Fibroblast of mammary gland (primary cell): Measurements from ENCODE around the gene FAN1.

ENCODE experiments used
- DNase-seq: peaks from one replicate; pipeline ENCODE4 v3.0.0-alpha.2; 2010; ENCODE audit warnings: low read depth
- H3K4me3 ChIP-seq: 2 replicates; pipeline ENCODE4 v1.5.1; 2011; ENCODE audit warnings: low read depth, mild to moderate bottlenecking, low read length, moderate library complexity; ENCODE audit not compliant: control insufficient read depth
- TF ChIP-seq, protein P1 (sequence below): conservative IDR thresholded peaks from 2 replicates; pipeline ENCODE4 v1.5.1; 2011; ENCODE audit warnings: low read depth, low read length, inconsistent platforms; ENCODE audit not compliant: control insufficient read depth, insufficient read depth

The FAN1 gene

DNA sequence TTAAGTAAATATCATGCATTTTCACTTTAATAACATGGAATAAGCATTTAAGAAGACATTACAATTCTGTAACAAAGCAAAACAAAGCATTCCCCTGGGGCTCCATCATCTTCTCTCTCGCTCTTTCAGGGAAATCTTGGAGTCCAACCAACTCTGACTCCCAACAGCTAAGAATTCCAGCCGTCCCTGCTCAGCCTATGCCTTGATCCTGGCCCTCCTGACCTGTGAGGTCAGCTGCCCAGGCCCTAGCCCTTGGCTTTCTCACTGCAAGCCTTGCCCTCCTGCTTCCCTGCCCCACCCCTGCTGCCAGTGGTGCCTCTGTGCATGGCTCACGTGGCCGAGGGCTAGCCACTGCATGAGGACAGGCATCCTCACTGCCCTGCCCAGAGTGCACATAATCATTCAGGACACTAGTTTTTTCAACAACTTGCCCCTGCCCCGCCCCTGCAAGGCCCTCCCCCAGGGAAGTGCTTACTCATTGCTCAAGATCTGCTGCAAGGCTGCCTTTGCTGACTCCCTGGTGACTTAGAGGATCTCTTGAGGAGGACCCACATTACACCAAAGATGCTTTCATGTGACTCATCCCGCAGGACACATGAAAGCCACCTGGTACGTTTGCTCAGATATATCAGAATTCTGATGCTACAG, 50.1 kb downstream of the FAN1 start:
- DNase-seq = peak; percentile 98

DNA sequence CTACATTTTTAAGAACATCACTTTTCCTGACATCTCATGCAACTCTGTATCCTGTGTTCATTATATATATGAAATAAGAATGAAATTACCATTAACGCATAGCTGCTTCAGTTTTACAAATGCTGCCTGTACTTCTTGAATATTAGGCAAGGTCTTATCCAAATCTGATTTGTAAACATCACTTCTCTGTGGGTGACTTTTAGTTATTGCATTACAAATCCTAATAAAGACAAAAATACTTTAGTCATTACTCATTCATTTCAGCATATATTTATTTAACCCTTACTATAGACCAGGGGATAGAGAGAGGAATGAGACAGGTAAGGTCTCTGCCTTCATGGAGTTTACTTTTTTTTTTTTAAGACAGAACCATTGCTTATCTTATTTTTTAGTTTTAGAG, 51.0 kb downstream of the FAN1 start:
- DNase-seq = peak; percentile 31
- no peak overlapping the region for H3K4me3 ChIP-seq
- TF ChIP-seq, protein P1, sequence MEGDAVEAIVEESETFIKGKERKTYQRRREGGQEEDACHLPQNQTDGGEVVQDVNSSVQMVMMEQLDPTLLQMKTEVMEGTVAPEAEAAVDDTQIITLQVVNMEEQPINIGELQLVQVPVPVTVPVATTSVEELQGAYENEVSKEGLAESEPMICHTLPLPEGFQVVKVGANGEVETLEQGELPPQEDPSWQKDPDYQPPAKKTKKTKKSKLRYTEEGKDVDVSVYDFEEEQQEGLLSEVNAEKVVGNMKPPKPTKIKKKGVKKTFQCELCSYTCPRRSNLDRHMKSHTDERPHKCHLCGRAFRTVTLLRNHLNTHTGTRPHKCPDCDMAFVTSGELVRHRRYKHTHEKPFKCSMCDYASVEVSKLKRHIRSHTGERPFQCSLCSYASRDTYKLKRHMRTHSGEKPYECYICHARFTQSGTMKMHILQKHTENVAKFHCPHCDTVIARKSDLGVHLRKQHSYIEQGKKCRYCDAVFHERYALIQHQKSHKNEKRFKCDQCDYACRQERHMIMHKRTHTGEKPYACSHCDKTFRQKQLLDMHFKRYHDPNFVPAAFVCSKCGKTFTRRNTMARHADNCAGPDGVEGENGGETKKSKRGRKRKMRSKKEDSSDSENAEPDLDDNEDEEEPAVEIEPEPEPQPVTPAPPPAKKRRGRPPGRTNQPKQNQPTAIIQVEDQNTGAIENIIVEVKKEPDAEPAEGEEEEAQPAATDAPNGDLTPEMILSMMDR = no peak

More for the DNA sequence above, 50.1 kb downstream of the FAN1 start:
- TF ChIP-seq, protein P1 = no peak
- H3K4me3 ChIP-seq = no peak overlapping the region

DNA sequence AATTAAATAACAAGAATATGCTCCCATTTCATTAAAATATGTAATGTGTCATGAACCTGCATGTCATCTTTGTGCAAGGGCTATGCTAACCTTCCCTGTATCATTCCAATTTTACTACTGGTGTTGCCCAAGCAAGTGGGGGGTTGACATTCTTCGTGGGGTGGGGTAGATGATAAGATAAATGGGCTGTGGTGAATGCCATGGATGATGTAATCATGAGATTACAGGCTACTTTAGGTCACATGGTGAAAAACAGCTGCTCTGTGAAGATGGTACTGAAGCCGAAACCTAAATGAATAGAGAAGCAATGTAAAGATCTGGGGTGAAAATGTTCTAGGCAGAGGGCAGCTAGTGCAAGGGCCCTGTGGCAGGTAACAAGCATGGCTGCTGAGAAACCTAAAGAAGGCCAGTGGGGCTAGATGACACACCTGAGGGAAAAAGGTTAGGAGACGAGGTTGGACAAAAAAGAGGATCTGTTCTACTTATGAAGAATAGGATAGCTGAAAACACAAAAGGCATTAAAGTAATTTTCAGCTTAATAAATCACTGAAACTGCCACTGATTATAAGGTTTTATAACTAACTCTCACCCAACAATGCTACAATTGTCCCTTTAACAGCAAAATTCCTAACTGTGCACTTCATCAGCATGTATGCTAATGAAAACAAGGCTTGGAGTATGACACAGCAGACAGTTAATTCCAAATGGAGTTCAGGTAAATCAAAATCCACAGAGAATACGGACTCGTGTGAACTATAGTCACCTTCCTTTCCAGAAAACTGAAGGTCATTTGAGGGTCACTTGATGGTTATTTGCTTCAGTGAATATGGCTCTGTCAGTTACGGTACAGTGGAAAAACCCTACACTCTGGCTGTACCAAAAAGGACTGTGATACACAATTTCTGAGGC, 52.8 kb downstream of the FAN1 start:
- TF ChIP-seq, protein P1 = no peak
- H3K4me3 ChIP-seq = no peak overlapping the region
- no peak for DNase-seq

DNA sequence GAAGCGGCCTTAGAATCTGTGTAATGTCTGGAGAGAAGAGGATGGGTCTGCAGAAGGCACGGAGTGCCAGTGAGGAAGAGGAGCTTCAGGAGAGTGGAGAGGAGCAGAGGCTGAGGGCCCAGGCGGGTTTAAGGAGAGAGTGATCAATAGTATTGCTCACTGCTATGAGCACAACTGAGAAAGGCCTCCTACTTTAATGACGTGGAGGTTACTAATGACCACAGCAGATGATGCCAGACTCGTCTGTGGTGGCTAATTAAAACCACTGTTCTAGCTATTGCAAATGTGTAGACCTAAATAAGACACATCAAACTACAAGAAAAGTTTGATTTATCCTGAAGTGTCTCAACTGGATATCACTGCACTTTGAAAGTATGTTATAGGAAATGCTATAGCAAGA, 54.5 kb downstream of the FAN1 start:
- TF ChIP-seq, protein P1 = no peak
- H3K4me3 ChIP-seq = no peak overlapping the region

DNA sequence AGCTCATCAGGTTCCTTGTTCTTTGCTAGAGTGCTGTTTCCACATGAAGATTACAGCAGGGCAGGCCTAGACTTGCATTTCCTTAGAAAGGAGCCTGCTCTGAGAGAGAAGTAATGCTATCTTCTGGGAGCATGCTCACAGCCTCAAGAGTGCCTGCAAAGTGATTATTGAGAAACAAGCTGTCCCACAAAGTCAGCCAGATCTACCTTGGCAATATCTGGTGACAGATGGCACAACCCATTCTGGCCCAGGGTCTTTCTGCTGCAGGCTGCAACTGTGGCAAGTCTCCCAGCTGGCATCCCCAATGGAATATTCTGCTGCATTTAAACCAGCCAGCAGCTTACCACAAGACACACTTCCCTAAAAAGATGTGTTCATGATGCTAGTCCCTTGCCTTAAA, 58.4 kb downstream of the FAN1 start:
- TF ChIP-seq, protein P1 = no peak
- DNase-seq = no peak
- H3K4me3 ChIP-seq = no peak overlapping the region

More for the DNA sequence above, 54.5 kb downstream of the FAN1 start:
- peak; percentile 63 for DNase-seq

DNA sequence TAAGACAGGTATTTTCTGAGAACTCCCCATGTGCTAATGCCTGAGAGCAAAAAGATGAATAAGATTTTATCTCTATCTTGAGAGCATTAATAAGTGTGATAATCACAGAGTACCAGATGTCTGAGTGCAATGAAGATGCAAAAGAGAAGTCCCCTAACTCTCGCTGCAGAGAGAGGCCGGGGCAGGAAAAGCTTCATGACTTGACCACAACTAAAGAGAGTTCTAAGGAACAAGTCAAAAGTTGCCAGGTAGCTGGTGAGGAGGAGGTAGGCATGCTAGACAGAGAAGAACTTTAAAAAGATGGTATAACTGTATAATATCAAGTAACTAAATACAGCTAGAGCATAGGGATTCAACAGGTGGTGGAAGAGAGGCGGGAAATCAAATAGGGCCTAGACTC, 58.9 kb downstream of the FAN1 start:
- H3K4me3 ChIP-seq = no peak overlapping the region
- TF ChIP-seq, protein P1 = no peak
- no peak for DNase-seq
